Smooth muscle cell (in vitro differentiated cells): ENCODE data around the gene ALG9. TPM values are rescaled to one million over a fixed set of nuclear protein-coding genes. Genes with fewer than 3 reads are reported as not detected.

Source experiments
- DNase-seq: peaks from one replicate; lab custom pipeline; 2025; ENCODE audit not compliant: unreplicated experiment; lab: John Stamatoyannopoulos, UW
- H2AFZ ChIP-seq: fragments of 200-600 bp; sonication (generic); 2 replicates; pipeline ENCODE4 v1.6.0; 2016; ENCODE audit warnings: antibody characterized with exemption, low read depth, mild to moderate bottlenecking
- H3F3A ChIP-seq: fragments of 200-600 bp; sonication (generic); 2 replicates; pipeline ENCODE4 v1.6.0; 2017; ENCODE audit warnings: antibody characterized with exemption, low read depth
- H3K27ac ChIP-seq: fragments of 200-600 bp; sonication (generic); 2 replicates; pipeline ENCODE4 v1.5.1; 2016; ENCODE audit warnings: low read depth, mild to moderate bottlenecking
- H3K27me3 ChIP-seq: fragments of 200-600 bp; sonication (generic); 2 replicates; pipeline ENCODE4 v1.6.1; 2016; ENCODE audit warnings: low read depth, mild to moderate bottlenecking
- H3K36me3 ChIP-seq: fragments of 200-600 bp; sonication (generic); 2 replicates; pipeline ENCODE4 v1.5.1; 2016; ENCODE audit warnings: low read depth
- H3K4me1 ChIP-seq: fragments of 200-600 bp; sonication (generic); 2 replicates; pipeline ENCODE4 v1.5.1; 2016; ENCODE audit warnings: low read depth
- H3K4me2 ChIP-seq: fragments of 200-600 bp; sonication (generic); 2 replicates; pipeline ENCODE4 v1.6.0; 2016; ENCODE audit warnings: mild to moderate bottlenecking
- H3K4me3 ChIP-seq: fragments of 200-600 bp; sonication (generic); 2 replicates; pipeline ENCODE4 v1.5.1; 2016; ENCODE audit warnings: mild to moderate bottlenecking
- H3K79me2 ChIP-seq: fragments of 200-600 bp; sonication (generic); 2 replicates; pipeline ENCODE4 v1.6.0; 2016; ENCODE audit warnings: low read depth, mild to moderate bottlenecking
- H3K9ac ChIP-seq: fragments of 200-600 bp; sonication (generic); 2 replicates; pipeline ENCODE4 v1.6.0; 2016; ENCODE audit warnings: low read depth
- H3K9me3 ChIP-seq: fragments of 200-600 bp; sonication (generic); replicated peaks from 2 replicates; pipeline ENCODE4 v1.5.1; 2016; ENCODE audit warnings: low read depth
- H4K20me1 ChIP-seq: fragments of 200-600 bp; sonication (generic); 2 replicates; pipeline ENCODE4 v1.6.0; 2016; ENCODE audit warnings: low read depth
- WGBS: methylation state at CpG from one replicate; pipeline ENCODE4 v1.1.7; 2016; ENCODE audit warnings: low lambda C conversion rate; 5-methylcytosine and 5-hydroxymethylcytosine counted together
- polyA plus RNA-seq: library from polyadenylated mRNA; unstranded; fragments of >200 nt; fragmentation: Nextera tagmentation; extraction: Ambion mirVana; gene quantifications from 2 replicates; pipeline ENCODE4 v1.2.1, GENCODE V29; 2016
- total RNA-seq: library from RNA; depleted of rRNA; stranded (reverse); fragments of >200 nt; gene quantifications from 2 replicates; pipeline ENCODE4 v1.2.3, GENCODE V29; 2014
- TF ChIP-seq, protein P1 (sequence below): fragments of 200-600 bp; sonication (generic); IDR thresholded peaks from 2 replicates; pipeline ENCODE4 v1.5.1; 2017; ENCODE audit warnings: borderline replicate concordance, mild to moderate bottlenecking, antibody characterized with exemption; ENCODE audit not compliant: insufficient read depth, poor library complexity, severe bottlenecking

The ALG9 gene
- total and polyA plus RNA-seq, 2 experiments from 2014 or later: 70.5 to 116 TPM

GRCh38 chr11:111836162-111836561, 35.2 kb downstream of the ALG9 start:
- no peak for DNase-seq
- Histone ChIP-seq H3K9ac (no peak overlapping the region), H3K4me3 (no peak overlapping the region), H3K79me2 (no peaks in the 10 kb centered on the region), H3F3A (no peaks in the 10 kb centered on the region), H2AFZ (no peak overlapping the region), H3K4me1 (peaks cover 12% of the 10 kb centered on the region), H3K9me3 (no peaks in the 10 kb centered on the region), H3K36me3 (peaks cover 9% of the 10 kb centered on the region), H3K27ac (no peak overlapping the region), H4K20me1 (no peaks in the 10 kb centered on the region), H3K4me2 (no peak overlapping the region), H3K27me3 (no peaks in the 10 kb centered on the region)
- TF ChIP-seq, protein P1, sequence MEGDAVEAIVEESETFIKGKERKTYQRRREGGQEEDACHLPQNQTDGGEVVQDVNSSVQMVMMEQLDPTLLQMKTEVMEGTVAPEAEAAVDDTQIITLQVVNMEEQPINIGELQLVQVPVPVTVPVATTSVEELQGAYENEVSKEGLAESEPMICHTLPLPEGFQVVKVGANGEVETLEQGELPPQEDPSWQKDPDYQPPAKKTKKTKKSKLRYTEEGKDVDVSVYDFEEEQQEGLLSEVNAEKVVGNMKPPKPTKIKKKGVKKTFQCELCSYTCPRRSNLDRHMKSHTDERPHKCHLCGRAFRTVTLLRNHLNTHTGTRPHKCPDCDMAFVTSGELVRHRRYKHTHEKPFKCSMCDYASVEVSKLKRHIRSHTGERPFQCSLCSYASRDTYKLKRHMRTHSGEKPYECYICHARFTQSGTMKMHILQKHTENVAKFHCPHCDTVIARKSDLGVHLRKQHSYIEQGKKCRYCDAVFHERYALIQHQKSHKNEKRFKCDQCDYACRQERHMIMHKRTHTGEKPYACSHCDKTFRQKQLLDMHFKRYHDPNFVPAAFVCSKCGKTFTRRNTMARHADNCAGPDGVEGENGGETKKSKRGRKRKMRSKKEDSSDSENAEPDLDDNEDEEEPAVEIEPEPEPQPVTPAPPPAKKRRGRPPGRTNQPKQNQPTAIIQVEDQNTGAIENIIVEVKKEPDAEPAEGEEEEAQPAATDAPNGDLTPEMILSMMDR: no peak
- 98% methylated on average over 1 of the region's 1 CpG for WGBS

GRCh38 chr11:111835665-111836064, 35.7 kb downstream of the ALG9 start:
- TF ChIP-seq, protein P1: no peak

GRCh38 chr11:111834432-111835163, 36.8 kb downstream of the ALG9 start:
- no peaks in the 10 kb centered on the region for H3K79me2 ChIP-seq
- H3K27ac ChIP-seq: no peak overlapping the region
- H3K4me2 ChIP-seq: no peak overlapping the region
- TF ChIP-seq, protein P1: no peak
- no peak for DNase-seq
- no peak overlapping the region for H3K4me3 ChIP-seq
- no peak overlapping the region for H3K9ac ChIP-seq
- no peaks in the 10 kb centered on the region for H3K27me3 ChIP-seq
- no peaks in the 10 kb centered on the region for H3K9me3 ChIP-seq
- H2AFZ ChIP-seq: no peak overlapping the region
- peaks cover under 1% of the 10 kb centered on the region for H3K4me1 ChIP-seq
- no peaks in the 10 kb centered on the region for H4K20me1 ChIP-seq
- H3K36me3 ChIP-seq: peaks cover 9% of the 10 kb centered on the region
- WGBS: 88% methylated on average over 3 of the region's 3 CpGs
- H3F3A ChIP-seq: no peaks in the 10 kb centered on the region

More at GRCh38 chr11:111835665-111836064, 35.7 kb downstream of the ALG9 start:
- Histone ChIP-seq H2AFZ (no peak overlapping the region), H3K36me3 (peaks cover 9% of the 10 kb centered on the region), H3K27ac (no peak overlapping the region), H4K20me1 (no peaks in the 10 kb centered on the region), H3K27me3 (no peaks in the 10 kb centered on the region), H3K9ac (no peak overlapping the region), H3K9me3 (no peaks in the 10 kb centered on the region), H3F3A (no peaks in the 10 kb centered on the region), H3K79me2 (no peaks in the 10 kb centered on the region), H3K4me2 (no peak overlapping the region), H3K4me1 (peaks cover 11% of the 10 kb centered on the region), H3K4me3 (no peak overlapping the region)
- WGBS: 97% methylated on average over 7 of the region's 7 CpGs
- no peak for DNase-seq

GRCh38 chr11:111833524-111833923, 37.9 kb downstream of the ALG9 start:
- H3K79me2 ChIP-seq: no peaks in the 10 kb centered on the region
- H4K20me1 ChIP-seq: no peaks in the 10 kb centered on the region
- H2AFZ ChIP-seq: no peak overlapping the region
- no peak for DNase-seq
- no peak overlapping the region for H3K27ac ChIP-seq
- no peak overlapping the region for H3K9ac ChIP-seq
- H3K4me1 ChIP-seq: no peaks in the 10 kb centered on the region
- H3K9me3 ChIP-seq: no peaks in the 10 kb centered on the region
- H3K36me3 ChIP-seq: peaks cover 9% of the 10 kb centered on the region
- H3K4me2 ChIP-seq: no peak overlapping the region
- 76% methylated on average over 4 of the region's 4 CpGs for WGBS
- no peaks in the 10 kb centered on the region for H3F3A ChIP-seq
- no peak overlapping the region for H3K4me3 ChIP-seq
- TF ChIP-seq, protein P1: no peak
- no peaks in the 10 kb centered on the region for H3K27me3 ChIP-seq
